Sigmoid colon (tissue), 7 donors: ENCODE measurements around the gene MOBP. TPM values are rescaled to one million over a fixed set of nuclear protein-coding genes. Genes with fewer than 3 reads are reported as not detected.

Experiments
- DNase-seq: peaks from one replicate; pipeline ENCODE4 v3.0.0-alpha.2; 2019
- H3K27ac ChIP-seq, 4 donors: fragments of 200-600 bp; sonication (generic); one replicate each; pipeline ENCODE4 v1.5.1; 2016 to 2019; ENCODE audit warnings: mild to moderate bottlenecking in 1 of 4
- H3K27me3 ChIP-seq, 3 donors: fragments of 200-600 bp; sonication (generic); one replicate each; pipeline ENCODE4 v1.5.1; 2019; ENCODE audit warnings: mild to moderate bottlenecking in 1 of 3
- H3K36me3 ChIP-seq, 4 donors: fragments of 200-600 bp; sonication (generic); one replicate each; pipeline ENCODE4 v1.5.1; 2016 to 2019
- H3K4me1 ChIP-seq, 4 donors: fragments of 200-600 bp; sonication (generic); one replicate each; pipeline ENCODE4 v1.5.1; 2017 to 2019
- H3K4me3 ChIP-seq, 4 donors: fragments of 200-600 bp; sonication (generic); one replicate each; pipeline ENCODE4 v1.5.1; 2017 to 2019; ENCODE audit warnings: mild to moderate bottlenecking in 2 of 4, moderate library complexity in 1 of 4
- H3K9me3 ChIP-seq, 4 donors: fragments of 200-600 bp in 3 of 4; sonication (generic) in 3 of 4; one replicate each; pipeline versions ENCODE4 v1.5.1 to v1.6.1; 2013 to 2019
- CTCF ChIP-seq, 4 experiments: fragments of 450-650 bp in 3 of 4; fragments of 200-600 bp in 1 of 4; IDR thresholded peaks; one replicate each; pipeline ENCODE4 v1.5.1; 2016 to 2019; ENCODE audit warnings: antibody characterized with exemption in 4 of 4, mild to moderate bottlenecking in 3 of 4, moderate library complexity in 2 of 4
- EP300 ChIP-seq, 4 donors: sonication (generic); formaldehyde crosslinking; IDR thresholded peaks; one replicate each; pipeline ENCODE4 v1.6.1; 2017; ENCODE audit warnings: antibody characterized with exemption in 4 of 4
- POLR2A ChIP-seq, 2 donors: fragments of 450-650 bp; IDR thresholded peaks; one replicate each; pipeline ENCODE4 v1.6.1; 2016; ENCODE audit warnings: antibody characterized with exemption in 2 of 2, mild to moderate bottlenecking in 2 of 2, moderate library complexity in 2 of 2
- POLR2AphosphoS5 ChIP-seq, 4 donors: sonication (generic); formaldehyde crosslinking; IDR thresholded peaks; one replicate each; pipeline ENCODE4 v1.6.1; 2017; ENCODE audit warnings: antibody characterized with exemption in 4 of 4
- WGBS, 2 donors: extraction: QIAGEN DNeasy Blood & Tissue Kit; methylation state at CpG; one replicate each; pipeline ENCODE4 v1.1.7; 2013; 5-methylcytosine and 5-hydroxymethylcytosine counted together
- intact Hi-C: fragments of 100-400 bp; cut with DNase I; formaldehyde crosslinking; loops from one replicate; pipeline ENCODE4 v1.15.1; 2023
- polyA plus RNA-seq, 3 donors: library from polyadenylated mRNA; stranded (reverse); fragments of 200-250 nt; gene quantifications; one replicate each; pipeline ENCODE4 v1.2.3, GENCODE V29; 2013
- total RNA-seq, 4 donors: library from RNA; depleted of rRNA; stranded (reverse); fragments of >200 nt; gene quantifications; one replicate each; pipeline ENCODE4 v1.1.0, GENCODE V29; 2016
- donor health status: healthy with polysubstance abuse.
- donor health status: Bipolar disorder and iron deficiency.
- donor health status: healthy.

Gene MOBP
- total and polyA plus RNA-seq, 7 donors, result 0.60 TPM; not detected in 6

- Histone ChIP-seq H3K4me3 (no peak overlapping the region), H3K27me3 (no peaks in the 10 kb centered on the region), H3K4me1 (no peaks in the 10 kb centered on the region), H3K27ac (no peak overlapping the region), H3K36me3 (no peaks in the 10 kb centered on the region), H3K9me3 (no peaks in the 10 kb centered on the region)
- WGBS, 2 donors, result 90 to 94% methylated on average over 3 of the region's 3 CpGs
- intact Hi-C loops, result no loop called here
- no peak for TF ChIP-seq POLR2AphosphoS5 (IDR thresholded peaks at IDR 0.05)
- no peak for TF ChIP-seq EP300 (IDR thresholded peaks at IDR 0.05)
- no peak for TF ChIP-seq CTCF (IDR thresholded peaks at IDR 0.05)
- TF ChIP-seq POLR2A (IDR thresholded peaks at IDR 0.05), result no peak
- DNase-seq, result no peak
These were observed 492 bp upstream of the MOBP start for GRCh38 chr3:39466988-39467387.

GRCh38 chr3:39468108-39468436, 592 bp downstream of the MOBP start:
- no peak for DNase-seq
- Histone ChIP-seq H3K4me3 (no peak overlapping the region), H3K36me3 (no peaks in the 10 kb centered on the region), H3K27ac (no peak overlapping the region), H3K27me3 (no peaks in the 10 kb centered on the region), H3K4me1 (no peaks in the 10 kb centered on the region), H3K9me3 (no peaks in the 10 kb centered on the region)
- TF ChIP-seq POLR2A (IDR thresholded peaks at IDR 0.05) (no peak), POLR2AphosphoS5 (IDR thresholded peaks at IDR 0.05) (no peak)
- intact Hi-C loops, result no loop called here
- 86 to 92% methylated on average over 4 of the region's 4 CpGs for WGBS, 2 donors

- no peak for DNase-seq
- Histone ChIP-seq H3K4me3 (no peak overlapping the region), H3K27ac (no peak overlapping the region), H3K9me3 (no peaks in the 10 kb centered on the region), H3K36me3 (no peaks in the 10 kb centered on the region), H3K4me1 (no peaks in the 10 kb centered on the region), H3K27me3 (no peaks in the 10 kb centered on the region)
- WGBS, 2 donors, result 93 to 95% methylated on average over 1 of the region's 1 CpG
- TF ChIP-seq POLR2A (IDR thresholded peaks at IDR 0.05) (no peak), POLR2AphosphoS5 (IDR thresholded peaks at IDR 0.05) (no peak), CTCF (IDR thresholded peaks at IDR 0.05) (no peak), EP300 (IDR thresholded peaks at IDR 0.05) (no peak)
- intact Hi-C loops, result no loop called here
These were observed 1.8 kb downstream of the MOBP start for GRCh38 chr3:39469258-39469657.

- Histone ChIP-seq H3K9me3 (no peaks in the 10 kb centered on the region), H3K36me3 (no peaks in the 10 kb centered on the region), H3K4me1 (no peaks in the 10 kb centered on the region), H3K4me3 (no peak overlapping the region), H3K27me3 (no peaks in the 10 kb centered on the region), H3K27ac (no peak overlapping the region)
- TF ChIP-seq POLR2A (IDR thresholded peaks at IDR 0.05), result no peak
- no peak for TF ChIP-seq POLR2AphosphoS5 (IDR thresholded peaks at IDR 0.05)
- TF ChIP-seq EP300 (IDR thresholded peaks at IDR 0.05), result no peak
- no peak for TF ChIP-seq CTCF (IDR thresholded peaks at IDR 0.05)
- intact Hi-C loops, result no loop called here
- WGBS, 2 donors, result 89 to 93% methylated on average over 6 of the region's 6 CpGs
- no peak for DNase-seq
These were observed 2.5 kb downstream of the MOBP start for GRCh38 chr3:39469945-39470344.

GRCh38 chr3:39471652-39472051, 4.2 kb downstream of the MOBP start:
- intact Hi-C loops, result no loop called here
- WGBS, 2 donors, result 97 to 98% methylated on average over 5 of the region's 5 CpGs
- Histone ChIP-seq H3K9me3 (no peaks in the 10 kb centered on the region), H3K27me3 (no peaks in the 10 kb centered on the region), H3K4me3 (no peak overlapping the region), H3K27ac (no peak overlapping the region), H3K36me3 (no peaks in the 10 kb centered on the region), H3K4me1 (no peaks in the 10 kb centered on the region)
- no peak for TF ChIP-seq POLR2A (IDR thresholded peaks at IDR 0.05)
- TF ChIP-seq POLR2AphosphoS5 (IDR thresholded peaks at IDR 0.05), result no peak
- TF ChIP-seq CTCF (IDR thresholded peaks at IDR 0.05), result no peak
- TF ChIP-seq EP300 (IDR thresholded peaks at IDR 0.05), result no peak
- DNase-seq, result no peak
